HEK293 (cell line): ENCODE results near the gene CLCN3.

Source experiments
- CTCF ChIP-seq: fragments of 450-650 bp; formaldehyde crosslinking; IDR thresholded peaks from 2 replicates; pipeline ENCODE4 v1.5.1; 2016; ENCODE audit warnings: missing biosample characterization, missing genetic modification characterization
- KLF9 ChIP-seq: fragments of 450-650 bp; formaldehyde crosslinking; IDR thresholded peaks from 2 replicates; pipeline ENCODE4 v1.5.1; 2016; ENCODE audit warnings: missing biosample characterization, missing genetic modification characterization, low read depth
- REPIN1 ChIP-seq: fragments of 450-650 bp; formaldehyde crosslinking; IDR thresholded peaks from 2 replicates; pipeline ENCODE4 v1.5.1; 2017; ENCODE audit warnings: missing biosample characterization, missing genetic modification characterization, low read depth
- SETDB1 ChIP-seq: IDR thresholded peaks from one replicate; pipeline ENCODE4 v1.6.1; 2017; ENCODE audit warnings: mild to moderate bottlenecking, low read length, moderate library complexity, mixed read lengths; ENCODE audit not compliant: insufficient read length
- ZBTB1 ChIP-seq: fragments of 450-650 bp; formaldehyde crosslinking; IDR thresholded peaks from 2 replicates; pipeline ENCODE4 v1.5.1; 2016; ENCODE audit warnings: missing biosample characterization, missing genetic modification characterization
- ZNF274 ChIP-seq, 2 experiments: fragments of 200-500 bp in 1 of 2; fragments of 450-650 bp in 1 of 2; sonication (Bioruptor generic) in 1 of 2; formaldehyde crosslinking in 1 of 2; IDR thresholded peaks; 2 replicates each; pipeline versions ENCODE4 v1.5.1 to v1.6.1; 2014 to 2016; ENCODE audit warnings: borderline replicate concordance in 1 of 2, inconsistent platforms in 1 of 2, low read length in 1 of 2, missing biosample characterization in 1 of 2, missing genetic modification characterization in 1 of 2
- ZNF580 ChIP-seq: fragments of 450-650 bp; formaldehyde crosslinking; IDR thresholded peaks from 2 replicates; pipeline ENCODE4 v1.5.1; 2016; ENCODE audit warnings: missing biosample characterization, missing genetic modification characterization
- ZNF776 ChIP-seq: fragments of 450-650 bp; formaldehyde crosslinking; IDR thresholded peaks from 2 replicates; pipeline ENCODE4 v1.5.0; 2017; ENCODE audit warnings: missing biosample characterization, missing genetic modification characterization, borderline replicate concordance
- ZSCAN16 ChIP-seq: fragments of 450-650 bp; formaldehyde crosslinking; IDR thresholded peaks from 2 replicates; pipeline ENCODE4 v1.5.1; 2016; ENCODE audit warnings: missing biosample characterization, missing genetic modification characterization
- ZSCAN4 ChIP-seq: fragments of 450-650 bp; formaldehyde crosslinking; IDR thresholded peaks from 2 replicates; pipeline ENCODE4 v1.5.1; 2017; ENCODE audit warnings: missing biosample characterization, missing genetic modification characterization
- TF ChIP-seq, protein P1 (sequence below): IDR thresholded peaks from 2 replicates; pipeline ENCODE4 v1.6.1; 2011; ENCODE audit warnings: mild to moderate bottlenecking, low read depth, low read length, borderline replicate concordance

- TF ChIP-seq CTCF (tag by site-specific recombination) = no peak
- no peak for TF ChIP-seq ZNF776 (tag by site-specific recombination)
- TF ChIP-seq ZNF580 (tag by site-specific recombination) = no peak
- no peak for TF ChIP-seq ZSCAN4 (tag by site-specific recombination)
- TF ChIP-seq SETDB1 = no peak
- TF ChIP-seq ZNF274 (IDR thresholded peaks at IDR 0.05; ENCODE audit: low read length) = no peak
- TF ChIP-seq ZNF274 (tag by site-specific recombination; IDR thresholded peaks at IDR 0.05; ENCODE audit: borderline replicate concordance) = no peak
- TF ChIP-seq KLF9 (tag by site-specific recombination) = no peak
- no peak for TF ChIP-seq REPIN1 (tag by site-specific recombination)
- TF ChIP-seq ZBTB1 (tag by site-specific recombination) = no peak
- no peak for TF ChIP-seq ZSCAN16 (tag by site-specific recombination)
- TF ChIP-seq, protein P1, sequence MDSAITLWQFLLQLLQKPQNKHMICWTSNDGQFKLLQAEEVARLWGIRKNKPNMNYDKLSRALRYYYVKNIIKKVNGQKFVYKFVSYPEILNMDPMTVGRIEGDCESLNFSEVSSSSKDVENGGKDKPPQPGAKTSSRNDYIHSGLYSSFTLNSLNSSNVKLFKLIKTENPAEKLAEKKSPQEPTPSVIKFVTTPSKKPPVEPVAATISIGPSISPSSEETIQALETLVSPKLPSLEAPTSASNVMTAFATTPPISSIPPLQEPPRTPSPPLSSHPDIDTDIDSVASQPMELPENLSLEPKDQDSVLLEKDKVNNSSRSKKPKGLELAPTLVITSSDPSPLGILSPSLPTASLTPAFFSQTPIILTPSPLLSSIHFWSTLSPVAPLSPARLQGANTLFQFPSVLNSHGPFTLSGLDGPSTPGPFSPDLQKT = no peak
Observed at GRCh38 chr4:169768385-169768784, 148.0 kb downstream of the CLCN3 start.
